Cardiac fibroblast (primary cell): ENCODE data around the gene CHMP1B.

Experiments
- DNase-seq, 2 donors: peaks; one replicate each; pipeline versions ENCODE4 v3.0.0 to v3.0.0-alpha.2; 2010; ENCODE audit warnings: low read depth in 2 of 2
- H3K4me3 ChIP-seq, 2 donors: replicated peaks in 1 of 2; 1 replicate in 1 of 2; 2 replicates in 1 of 2; pipeline ENCODE4 v1.5.1; 2011; ENCODE audit warnings: low read depth in 2 of 2, low read length in 2 of 2, mild to moderate bottlenecking in 2 of 2, moderate library complexity in 1 of 2
- CTCF ChIP-seq: IDR thresholded peaks from one replicate; pipeline ENCODE4 v1.5.1; 2011; ENCODE audit warnings: low read depth, mild to moderate bottlenecking, low read length, inconsistent platforms

Gene CHMP1B

GRCh38 chr18:11834772-11835171 lies 16.4 kb upstream of the CHMP1B start:
- H3K4me3 ChIP-seq: no peak overlapping the region
- DNase-seq: no peak
- no peak for TF ChIP-seq CTCF

- TF ChIP-seq CTCF: no peak
- DNase-seq: no peak
- no peak overlapping the region for H3K4me3 ChIP-seq
These were observed 11.7 kb upstream of the CHMP1B start for GRCh38 chr18:11839556-11839955.

- no peak for TF ChIP-seq CTCF
- no peak overlapping the region for H3K4me3 ChIP-seq
- no peak for DNase-seq
These were observed 10.7 kb upstream of the CHMP1B start for GRCh38 chr18:11840493-11840892.

GRCh38 chr18:11842562-11842961 lies 8.7 kb upstream of the CHMP1B start:
- no peak for TF ChIP-seq CTCF
- no peak overlapping the region for H3K4me3 ChIP-seq
- no peak for DNase-seq

- DNase-seq: no peak
- H3K4me3 ChIP-seq: no peak overlapping the region
- no peak for TF ChIP-seq CTCF
These were observed 6.8 kb upstream of the CHMP1B start for GRCh38 chr18:11844436-11844835.

- TF ChIP-seq CTCF: no peak
- no peak overlapping the region for H3K4me3 ChIP-seq
- DNase-seq: no peak
These were observed 5.6 kb upstream of the CHMP1B start for GRCh38 chr18:11845654-11846053.

- TF ChIP-seq CTCF: no peak
- DNase-seq: no peak
- H3K4me3 ChIP-seq: no peak overlapping the region
These were observed 3.4 kb upstream of the CHMP1B start for GRCh38 chr18:11847811-11848210.
